HCT116 (cell line): Measurements from ENCODE around the gene PLXNC1. TPM values are rescaled to one million over a fixed set of nuclear protein-coding genes. Genes with fewer than 3 reads are reported as not detected.

ENCODE experiments used
- ATAC-seq: fragments of 200-7000 bp; cut with Tn5 transposase; 2 replicates; pipeline ENCODE4 v1.9.1; 2020; ENCODE audit warnings: mild to moderate bottlenecking, moderate library complexity
- BruUV-seq: library from RNA; stranded (reverse); fragments of 400-500 nt; replicated peaks from 2 replicates; lab custom pipeline; 2021; lab: Mats Ljungman, UMichigan
- CTCF ChIA-PET: fragments of 300-600 bp; sonication (Branson Sonifier 250); formaldehyde crosslinking; loops from one replicate; lab custom pipeline; 2021; ENCODE audit warnings: antibody characterized with exemption; lab: Charles Lee
- POLR2A ChIA-PET: fragments of 300-600, 350-600 bp; sonication (Branson Sonifier 250); formaldehyde crosslinking; loops from one replicate; lab custom pipeline; 2021; ENCODE audit warnings: antibody characterized with exemption; lab: Charles Lee
- RAD21 ChIA-PET, 2 experiments: fragments of 300-600 bp; sonication (Branson Sonifier 250); formaldehyde crosslinking; loops; one replicate each; lab custom pipeline; 2023; ENCODE audit warnings: low total read pairs in 2 of 2; ENCODE audit not compliant: uncharacterized antibody in 2 of 2, unreplicated experiment in 2 of 2, low non-redundant PET in 1 of 2; lab: Charles Lee
- DNase-seq: peaks from one replicate; pipeline ENCODE4 v3.0.0-alpha.2; 2010; ENCODE audit warnings: low read depth, low spot score
- H2AFZ ChIP-seq: fragments of 200-600 bp; shearing (Covaris generic), sonication (generic); 2 replicates; pipeline ENCODE4 v1.6.1; 2017; ENCODE audit warnings: low read depth, mixed run types, mixed read lengths, antibody characterized with exemption, low read length; ENCODE audit not compliant: poor library complexity, severe bottlenecking
- H3K27ac ChIP-seq: 2 replicates; pipeline ENCODE4 v1.5.1; 2012; ENCODE audit warnings: low read depth, low read length
- H3K27me3 ChIP-seq: fragments of 200-600 bp; sonication (generic); 2 replicates; pipeline ENCODE4 v1.6.1; 2016; ENCODE audit warnings: mixed run types, low read length, mixed read lengths; ENCODE audit not compliant: insufficient read depth
- H3K36me3 ChIP-seq, 2 experiments: fragments of 200-500 bp in 1 of 2; fragments of 200-600 bp in 1 of 2; sonication (Bioruptor generic) in 1 of 2; sonication (generic) in 1 of 2; 2 replicates each; pipeline versions ENCODE4 v1.5.1 to v1.6.1; 2014 to 2016; ENCODE audit warnings: low read length in 2 of 2, inconsistent platforms in 1 of 2, mixed read lengths in 1 of 2, mixed run types in 1 of 2; ENCODE audit not compliant: insufficient read depth in 2 of 2, control insufficient read depth in 1 of 2
- H3K4me1 ChIP-seq, 2 experiments: fragments of 200-600 bp in 1 of 2; sonication (generic) in 1 of 2; 2 replicates each; pipeline versions ENCODE4 v1.5.1 to v1.6.1; 2012 to 2017; ENCODE audit warnings: low read length in 2 of 2, inconsistent platforms in 1 of 2, mild to moderate bottlenecking in 1 of 2, mixed read lengths in 1 of 2, mixed run types in 1 of 2, moderate library complexity in 1 of 2; ENCODE audit not compliant: insufficient read depth in 2 of 2, control insufficient read depth in 1 of 2
- H3K4me2 ChIP-seq: fragments of 200-600 bp; sonication (generic); 2 replicates; pipeline ENCODE4 v1.6.1; 2017; ENCODE audit warnings: mixed run types, low read length, mixed read lengths
- H3K4me3 ChIP-seq, 2 experiments: fragments of 200-600 bp in 1 of 2; sonication (generic) in 1 of 2; replicated peaks in 1 of 2; 2 replicates each; pipeline ENCODE4 v1.5.1; 2011 to 2016; ENCODE audit warnings: low read length in 2 of 2, control low read depth in 1 of 2, low read depth in 1 of 2, mild to moderate bottlenecking in 1 of 2, mixed read lengths in 1 of 2, mixed run types in 1 of 2
- H3K79me2 ChIP-seq: fragments of 200-600 bp; sonication (generic); 2 replicates; pipeline ENCODE4 v1.6.1; 2017; ENCODE audit warnings: mild to moderate bottlenecking, mixed run types, low read length, moderate library complexity, mixed read lengths; ENCODE audit not compliant: insufficient read depth
- H3K9ac ChIP-seq: fragments of 200-600 bp; sonication (generic); 2 replicates; pipeline ENCODE4 v1.6.1; 2016; ENCODE audit warnings: low read length, mixed read lengths
- H3K9me2 ChIP-seq: fragments of 200-600 bp; sonication (generic), shearing (Covaris generic); 2 replicates; pipeline ENCODE4 v1.6.1; 2017; ENCODE audit warnings: mixed run types, mild to moderate bottlenecking, moderate library complexity; ENCODE audit not compliant: insufficient read depth
- H3K9me3 ChIP-seq, 2 experiments: fragments of 200-500 bp in 1 of 2; fragments of 200-600 bp in 1 of 2; sonication (Bioruptor generic) in 1 of 2; sonication (generic) in 1 of 2; 2 replicates each; pipeline ENCODE4 v1.6.1; 2014 to 2017; ENCODE audit warnings: low read length in 2 of 2, mixed read lengths in 2 of 2, inconsistent platforms in 1 of 2, low read depth in 1 of 2, mild to moderate bottlenecking in 1 of 2, mixed run types in 1 of 2, moderate library complexity in 1 of 2; ENCODE audit not compliant: control insufficient read depth in 1 of 2, insufficient read depth in 1 of 2
- H4K20me1 ChIP-seq: fragments of 200-600 bp; sonication (generic), shearing (Covaris generic); 2 replicates; pipeline ENCODE4 v1.6.1; 2017; ENCODE audit warnings: mixed run types, mild to moderate bottlenecking, moderate library complexity; ENCODE audit not compliant: insufficient read depth
- EGR1 ChIP-seq: IDR thresholded peaks from 2 replicates; pipeline ENCODE4 v1.6.1; 2012; ENCODE audit warnings: low read depth
- RAD21 ChIP-seq: IDR thresholded peaks from 2 replicates; pipeline ENCODE4 v1.6.1; 2012; ENCODE audit warnings: low read depth, mild to moderate bottlenecking
- SIN3A ChIP-seq: IDR thresholded peaks from 2 replicates; pipeline ENCODE4 v1.6.1; 2012; ENCODE audit warnings: low read depth
- SP1 ChIP-seq: IDR thresholded peaks from 2 replicates; pipeline ENCODE4 v1.6.1; 2012; ENCODE audit warnings: low read depth
- SRF ChIP-seq: IDR thresholded peaks from 2 replicates; pipeline ENCODE4 v1.6.1; 2012; ENCODE audit warnings: low read depth
- YY1 ChIP-seq: IDR thresholded peaks from 2 replicates; pipeline ENCODE4 v1.6.1; 2011; ENCODE audit warnings: low read length, low read depth, moderate library complexity, mild to moderate bottlenecking; ENCODE audit not compliant: insufficient replicate concordance; ENCODE audit errors: extremely low read depth
- ZNF274 ChIP-seq: fragments of 200-500 bp; sonication (Bioruptor generic); IDR thresholded peaks from 2 replicates; pipeline ENCODE4 v1.6.1; 2014; ENCODE audit warnings: mild to moderate bottlenecking, low read depth, low read length, inconsistent platforms
- intact Hi-C: fragments of 100-400 bp; cut with micrococcal nuclease; formaldehyde crosslinking; loops from 2 replicates; pipeline ENCODE4 v1.10.0; 2022
- total RNA-seq: library from RNA; stranded (reverse); gene quantifications from one replicate; pipeline ENCODE4 v1.2.1, GENCODE V29; 2021; ENCODE audit not compliant: unreplicated experiment
- TF ChIP-seq, protein P1 (sequence below), 3 experiments: fragments of 200-600 bp in 1 of 3; sonication (generic) in 1 of 3; IDR thresholded peaks in 2 of 3; conservative IDR thresholded peaks in 1 of 3; 2 replicates each; pipeline ENCODE4 v1.5.1; 2012 to 2017; ENCODE audit warnings: low read depth in 2 of 3, low read length in 2 of 3, antibody characterized with exemption in 1 of 3, borderline replicate concordance in 1 of 3, control low read depth in 1 of 3, mild to moderate bottlenecking in 1 of 3, mixed read lengths in 1 of 3, mixed run types in 1 of 3, moderate library complexity in 1 of 3; ENCODE audit not compliant: insufficient read depth in 1 of 3
- TF ChIP-seq, protein P2 (sequence below): IDR thresholded peaks from 2 replicates; pipeline ENCODE4 v1.6.1; 2012
- TF ChIP-seq, protein P3 (sequence below): IDR thresholded peaks from 2 replicates; pipeline ENCODE4 v1.6.1; 2012

PLXNC1 gene
- total RNA-seq, 1 experiment from 2014 or later, result 0.25 TPM

DNA sequence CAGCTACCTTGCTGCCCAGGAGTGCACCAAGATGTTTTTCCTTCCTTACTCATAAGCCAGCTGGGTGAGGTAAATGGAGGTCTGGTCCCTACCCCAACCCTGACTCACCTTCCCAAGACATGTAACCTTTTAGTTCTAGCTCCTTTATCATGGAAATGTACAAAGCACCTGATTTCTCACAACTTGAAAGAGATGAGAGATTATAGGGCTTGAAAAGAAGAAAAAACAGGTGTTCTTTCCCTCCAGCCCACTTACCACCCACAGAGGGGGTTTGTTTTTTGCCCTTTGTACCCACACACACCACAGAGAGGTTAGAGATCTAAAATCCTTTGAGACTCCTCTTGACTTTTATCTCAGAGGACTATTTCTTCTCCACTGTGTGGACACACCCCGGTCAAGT is 21.1 kb downstream of the PLXNC1 start:
- intact Hi-C loops, result no loop called here
- RAD21 ChIA-PET, result no interaction called here

More for the DNA sequence above, 21.1 kb downstream of the PLXNC1 start:
- Histone ChIP-seq H3K9me2 (no peaks in the 10 kb centered on the region), H3K4me3 (no peak overlapping the region), H3K79me2 (no peaks in the 10 kb centered on the region), H3K27me3 (peaks cover 34% of the 10 kb centered on the region), H3K4me2 (no peak overlapping the region), H3K4me1 (no peaks in the 10 kb centered on the region), H3K9ac (no peak overlapping the region), H2AFZ (no peak overlapping the region), H3K36me3 (no peaks in the 10 kb centered on the region), H4K20me1 (no peaks in the 10 kb centered on the region), H3K9me3 (no peaks in the 10 kb centered on the region), H3K27ac (no peak overlapping the region)
- no peak for TF ChIP-seq SRF
- no peak for TF ChIP-seq YY1
- TF ChIP-seq, protein P1, sequence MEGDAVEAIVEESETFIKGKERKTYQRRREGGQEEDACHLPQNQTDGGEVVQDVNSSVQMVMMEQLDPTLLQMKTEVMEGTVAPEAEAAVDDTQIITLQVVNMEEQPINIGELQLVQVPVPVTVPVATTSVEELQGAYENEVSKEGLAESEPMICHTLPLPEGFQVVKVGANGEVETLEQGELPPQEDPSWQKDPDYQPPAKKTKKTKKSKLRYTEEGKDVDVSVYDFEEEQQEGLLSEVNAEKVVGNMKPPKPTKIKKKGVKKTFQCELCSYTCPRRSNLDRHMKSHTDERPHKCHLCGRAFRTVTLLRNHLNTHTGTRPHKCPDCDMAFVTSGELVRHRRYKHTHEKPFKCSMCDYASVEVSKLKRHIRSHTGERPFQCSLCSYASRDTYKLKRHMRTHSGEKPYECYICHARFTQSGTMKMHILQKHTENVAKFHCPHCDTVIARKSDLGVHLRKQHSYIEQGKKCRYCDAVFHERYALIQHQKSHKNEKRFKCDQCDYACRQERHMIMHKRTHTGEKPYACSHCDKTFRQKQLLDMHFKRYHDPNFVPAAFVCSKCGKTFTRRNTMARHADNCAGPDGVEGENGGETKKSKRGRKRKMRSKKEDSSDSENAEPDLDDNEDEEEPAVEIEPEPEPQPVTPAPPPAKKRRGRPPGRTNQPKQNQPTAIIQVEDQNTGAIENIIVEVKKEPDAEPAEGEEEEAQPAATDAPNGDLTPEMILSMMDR (IDR thresholded peaks at IDR 0.05 in 2 of 3, conservative IDR thresholded peaks at IDR 0.05 in 1 of 3; ENCODE audit: borderline replicate concordance in 1 of 3, insufficient read depth in 1 of 3, low read depth in 2 of 3, low read length in 2 of 3), result no peak
- TF ChIP-seq, protein P2, sequence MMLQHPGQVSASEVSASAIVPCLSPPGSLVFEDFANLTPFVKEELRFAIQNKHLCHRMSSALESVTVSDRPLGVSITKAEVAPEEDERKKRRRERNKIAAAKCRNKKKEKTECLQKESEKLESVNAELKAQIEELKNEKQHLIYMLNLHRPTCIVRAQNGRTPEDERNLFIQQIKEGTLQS, result no peak
- no peak for TF ChIP-seq ZNF274
- TF ChIP-seq, protein P3, sequence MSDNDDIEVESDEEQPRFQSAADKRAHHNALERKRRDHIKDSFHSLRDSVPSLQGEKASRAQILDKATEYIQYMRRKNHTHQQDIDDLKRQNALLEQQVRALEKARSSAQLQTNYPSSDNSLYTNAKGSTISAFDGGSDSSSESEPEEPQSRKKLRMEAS, result no peak
- no peak for TF ChIP-seq SP1
- no peak for TF ChIP-seq SIN3A
- no peak for TF ChIP-seq RAD21
- TF ChIP-seq EGR1, result no peak
- DNase-seq, result no peak
- POLR2A ChIA-PET, result no interaction called here
- CTCF ChIA-PET, result no interaction called here
- no peak for ATAC-seq
- no TSS peak for BruUV-seq
